ENCODE measurements around the gene PITPNM3.

- TF ChIP-seq, protein P1, sequence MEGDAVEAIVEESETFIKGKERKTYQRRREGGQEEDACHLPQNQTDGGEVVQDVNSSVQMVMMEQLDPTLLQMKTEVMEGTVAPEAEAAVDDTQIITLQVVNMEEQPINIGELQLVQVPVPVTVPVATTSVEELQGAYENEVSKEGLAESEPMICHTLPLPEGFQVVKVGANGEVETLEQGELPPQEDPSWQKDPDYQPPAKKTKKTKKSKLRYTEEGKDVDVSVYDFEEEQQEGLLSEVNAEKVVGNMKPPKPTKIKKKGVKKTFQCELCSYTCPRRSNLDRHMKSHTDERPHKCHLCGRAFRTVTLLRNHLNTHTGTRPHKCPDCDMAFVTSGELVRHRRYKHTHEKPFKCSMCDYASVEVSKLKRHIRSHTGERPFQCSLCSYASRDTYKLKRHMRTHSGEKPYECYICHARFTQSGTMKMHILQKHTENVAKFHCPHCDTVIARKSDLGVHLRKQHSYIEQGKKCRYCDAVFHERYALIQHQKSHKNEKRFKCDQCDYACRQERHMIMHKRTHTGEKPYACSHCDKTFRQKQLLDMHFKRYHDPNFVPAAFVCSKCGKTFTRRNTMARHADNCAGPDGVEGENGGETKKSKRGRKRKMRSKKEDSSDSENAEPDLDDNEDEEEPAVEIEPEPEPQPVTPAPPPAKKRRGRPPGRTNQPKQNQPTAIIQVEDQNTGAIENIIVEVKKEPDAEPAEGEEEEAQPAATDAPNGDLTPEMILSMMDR (IDR thresholded peaks at IDR 0.05), result no peak
- TF ChIP-seq POLR2AphosphoS5 (IDR thresholded peaks at IDR 0.05), result no peak
These were observed 77.9 kb downstream of the PITPNM3 start for GRCh38 chr17:6478486-6478885.
